Lung (tissue), 12 donors: Measurements from ENCODE around the gene IL4R. TPM values are rescaled to one million over a fixed set of nuclear protein-coding genes. Genes with fewer than 3 reads are reported as not detected.

Source experiments
- ATAC-seq: fragments of 200-7000 bp; cut with Tn5 transposase; one replicate; pipeline ENCODE4 v1.9.1; 2020; ENCODE audit warnings: moderate number of reproducible peaks; ENCODE audit not compliant: insufficient read depth, low FRiP score
- DNase-seq, 3 donors: peaks; one replicate each; pipeline ENCODE4 v3.0.0-alpha.2; 2013 to 2017
- H3K27ac ChIP-seq, 2 donors: one replicate each; pipeline ENCODE4 v1.5.1; 2013; ENCODE audit warnings: mild to moderate bottlenecking in 2 of 2, moderate library complexity in 2 of 2, control low read depth in 1 of 2, inconsistent platforms in 1 of 2, low read depth in 1 of 2, low read length in 1 of 2
- H3K27me3 ChIP-seq, 3 donors: one replicate each; pipeline ENCODE4 v1.5.1; 2013; ENCODE audit warnings: low read length in 2 of 3; ENCODE audit not compliant: control insufficient read depth in 3 of 3, insufficient read depth in 3 of 3
- H3K36me3 ChIP-seq, 4 donors: one replicate each; pipeline ENCODE4 v1.5.1; 2013; ENCODE audit warnings: low read length in 4 of 4, mild to moderate bottlenecking in 1 of 4, moderate library complexity in 1 of 4; ENCODE audit not compliant: control insufficient read depth in 4 of 4, insufficient read depth in 4 of 4
- H3K4me1 ChIP-seq, 5 donors: one replicate each; pipeline ENCODE4 v1.5.1; 2013; ENCODE audit warnings: low read length in 5 of 5, mild to moderate bottlenecking in 2 of 5, moderate library complexity in 1 of 5; ENCODE audit not compliant: control insufficient read depth in 5 of 5, insufficient read depth in 5 of 5
- H3K4me3 ChIP-seq: one replicate; pipeline ENCODE4 v1.5.1; 2013; ENCODE audit warnings: mild to moderate bottlenecking, control low read depth, moderate library complexity
- H3K9ac ChIP-seq, 2 donors: one replicate each; pipeline ENCODE4 v1.5.1; 2013; ENCODE audit warnings: low read length in 2 of 2, control low read depth in 1 of 2; ENCODE audit not compliant: insufficient read depth in 1 of 2
- H3K9me3 ChIP-seq, 4 donors: one replicate each; pipeline ENCODE4 v1.5.1; 2013; ENCODE audit warnings: low read length in 3 of 4, mild to moderate bottlenecking in 1 of 4, moderate library complexity in 1 of 4; ENCODE audit not compliant: control insufficient read depth in 4 of 4, insufficient read depth in 3 of 4
- WGBS, 2 donors: extraction: QIAGEN DNeasy Blood & Tissue Kit; methylation state at CpG; one replicate each; pipeline ENCODE4 v1.1.7; 2013; 5-methylcytosine and 5-hydroxymethylcytosine counted together
- polyA plus RNA-seq, 2 donors: library from polyadenylated mRNA; stranded (reverse); fragments of 200-250 nt; gene quantifications; one replicate each; pipeline ENCODE4 v1.2.1, GENCODE V29; 2013
- total RNA-seq, 2 donors: library from RNA; depleted of rRNA in 1 of 2; stranded (reverse); fragments of >200 nt in 1 of 2; gene quantifications; one replicate each; pipeline ENCODE4 v1.2.1, GENCODE V29; 2014 to 2021
- TF ChIP-seq, protein P1 (sequence below): IDR thresholded peaks from 2 replicates; pipeline ENCODE4 v1.5.1; 2012; ENCODE audit warnings: mild to moderate bottlenecking; ENCODE audit errors: control extremely low read depth, extremely low read depth
- donor health status: control.
- donor health status: control.
- donor health status: Bipolar disorder and iron deficiency.
- donor health status: healthy.
- donor health status: DM: yes; HTN: yes; CAD: no.

The IL4R gene
- total and polyA plus RNA-seq, 4 donors: 61.3 to 175 (median 114) TPM

DNA sequence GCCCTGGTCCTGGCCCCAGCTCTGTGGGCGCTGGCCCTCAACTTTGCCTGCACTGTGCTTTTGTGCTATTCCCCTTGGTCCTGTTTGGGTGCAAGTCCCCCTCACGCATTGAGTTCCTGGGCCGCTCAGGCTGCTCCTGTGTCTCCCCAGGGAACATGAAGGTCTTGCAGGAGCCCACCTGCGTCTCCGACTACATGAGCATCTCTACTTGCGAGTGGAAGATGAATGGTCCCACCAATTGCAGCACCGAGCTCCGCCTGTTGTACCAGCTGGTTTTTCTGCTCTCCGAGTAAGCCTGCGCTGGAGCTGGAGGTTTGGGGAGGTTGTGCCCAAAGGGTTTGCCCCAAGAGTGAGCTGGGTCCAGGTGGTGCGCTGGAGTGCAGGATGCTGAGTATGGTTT lies 28.2 kb downstream of the IL4R start:
- Histone ChIP-seq H3K9ac (no peak overlapping the region), H3K36me3 (peaks cover 0 to 63% (median 17%) of the 10 kb centered on the region in 4 donors), H3K4me3 (no peak overlapping the region), H3K27ac (peak overlapping the region in 1 of 2 donors; percentile 34), H3K4me1 (peaks cover 0 to 3% (median 0%) of the 10 kb centered on the region in 5 donors), H3K27me3 (no peaks in the 10 kb centered on the region), H3K9me3 (peaks cover 0 to 2% (median 0%) of the 10 kb centered on the region in 4 donors)
- ATAC-seq (no peak), DNase-seq (no peak)
- TF ChIP-seq, protein P1, sequence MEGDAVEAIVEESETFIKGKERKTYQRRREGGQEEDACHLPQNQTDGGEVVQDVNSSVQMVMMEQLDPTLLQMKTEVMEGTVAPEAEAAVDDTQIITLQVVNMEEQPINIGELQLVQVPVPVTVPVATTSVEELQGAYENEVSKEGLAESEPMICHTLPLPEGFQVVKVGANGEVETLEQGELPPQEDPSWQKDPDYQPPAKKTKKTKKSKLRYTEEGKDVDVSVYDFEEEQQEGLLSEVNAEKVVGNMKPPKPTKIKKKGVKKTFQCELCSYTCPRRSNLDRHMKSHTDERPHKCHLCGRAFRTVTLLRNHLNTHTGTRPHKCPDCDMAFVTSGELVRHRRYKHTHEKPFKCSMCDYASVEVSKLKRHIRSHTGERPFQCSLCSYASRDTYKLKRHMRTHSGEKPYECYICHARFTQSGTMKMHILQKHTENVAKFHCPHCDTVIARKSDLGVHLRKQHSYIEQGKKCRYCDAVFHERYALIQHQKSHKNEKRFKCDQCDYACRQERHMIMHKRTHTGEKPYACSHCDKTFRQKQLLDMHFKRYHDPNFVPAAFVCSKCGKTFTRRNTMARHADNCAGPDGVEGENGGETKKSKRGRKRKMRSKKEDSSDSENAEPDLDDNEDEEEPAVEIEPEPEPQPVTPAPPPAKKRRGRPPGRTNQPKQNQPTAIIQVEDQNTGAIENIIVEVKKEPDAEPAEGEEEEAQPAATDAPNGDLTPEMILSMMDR: no peak
- 98 to 99% methylated on average over 11 of the region's 11 CpGs for whole genome bisulfite sequencing, 2 donors

DNA sequence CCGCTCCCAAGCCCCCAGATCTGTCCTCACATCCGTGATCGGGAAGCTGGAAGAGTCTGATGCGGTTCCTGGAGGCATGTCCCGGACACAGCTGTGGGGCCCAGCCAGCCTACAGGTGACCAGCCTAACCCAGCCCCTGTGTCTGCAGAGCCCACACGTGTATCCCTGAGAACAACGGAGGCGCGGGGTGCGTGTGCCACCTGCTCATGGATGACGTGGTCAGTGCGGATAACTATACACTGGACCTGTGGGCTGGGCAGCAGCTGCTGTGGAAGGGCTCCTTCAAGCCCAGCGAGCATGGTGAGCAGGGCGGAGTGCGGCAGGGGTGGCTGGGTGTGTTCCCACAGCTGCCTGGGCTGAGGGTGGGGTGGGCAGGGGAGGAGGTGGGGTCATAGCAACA lies 30.9 kb downstream of the IL4R start:
- Histone ChIP-seq H3K4me3 (no peak overlapping the region), H3K27me3 (no peaks in the 10 kb centered on the region), H3K9me3 (peaks cover 0 to 2% (median 0%) of the 10 kb centered on the region in 4 donors), H3K27ac (no peak overlapping the region), H3K4me1 (peaks cover 0 to 8% (median 0%) of the 10 kb centered on the region in 5 donors), H3K9ac (no peak overlapping the region), H3K36me3 (peaks cover 0 to 78% (median 26%) of the 10 kb centered on the region in 4 donors)
- 93 to 98% methylated on average over 15 of the region's 15 CpGs for WGBS, 2 donors
- no peak for DNase-seq
- TF ChIP-seq, protein P1: no peak
- ATAC-seq: no peak

DNA sequence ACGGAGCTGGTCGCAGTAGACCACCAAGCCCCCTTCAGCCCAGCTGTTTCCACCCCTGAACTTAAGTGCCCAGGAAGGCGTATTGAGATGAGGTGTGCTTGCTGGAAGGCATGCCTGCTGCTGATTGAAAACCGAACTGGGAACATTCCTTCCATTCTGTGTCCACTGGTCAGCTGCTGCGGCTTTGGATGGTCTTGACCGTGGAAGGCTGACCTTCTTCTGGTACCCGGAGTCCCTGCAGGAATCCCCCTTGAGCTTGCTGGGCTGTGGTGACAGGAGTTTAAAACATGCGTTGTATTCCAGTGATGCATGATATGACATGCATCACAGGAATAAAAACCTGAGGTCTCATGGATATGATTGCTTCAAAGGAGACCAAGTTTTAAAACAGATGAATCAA lies 31.4 kb downstream of the IL4R start:
- WGBS, 2 donors: 94 to 95% methylated on average over 8 of the region's 8 CpGs
- no peaks in the 10 kb centered on the region for H3K27me3 ChIP-seq
- peaks cover 0 to 8% (median 0%) of the 10 kb centered on the region in 5 donors for H3K4me1 ChIP-seq
- peaks cover 0 to 76% (median 28%) of the 10 kb centered on the region in 4 donors for H3K36me3 ChIP-seq
- peak overlapping the region in 1 of 2 donors; percentile 14 for H3K27ac ChIP-seq
- ATAC-seq (no peak), DNase-seq (no peak)
- no peak overlapping the region for H3K9ac ChIP-seq
- H3K9me3 ChIP-seq: peaks cover 0 to 2% (median 0%) of the 10 kb centered on the region in 4 donors
- TF ChIP-seq, protein P1: no peak
- no peak overlapping the region for H3K4me3 ChIP-seq

DNA sequence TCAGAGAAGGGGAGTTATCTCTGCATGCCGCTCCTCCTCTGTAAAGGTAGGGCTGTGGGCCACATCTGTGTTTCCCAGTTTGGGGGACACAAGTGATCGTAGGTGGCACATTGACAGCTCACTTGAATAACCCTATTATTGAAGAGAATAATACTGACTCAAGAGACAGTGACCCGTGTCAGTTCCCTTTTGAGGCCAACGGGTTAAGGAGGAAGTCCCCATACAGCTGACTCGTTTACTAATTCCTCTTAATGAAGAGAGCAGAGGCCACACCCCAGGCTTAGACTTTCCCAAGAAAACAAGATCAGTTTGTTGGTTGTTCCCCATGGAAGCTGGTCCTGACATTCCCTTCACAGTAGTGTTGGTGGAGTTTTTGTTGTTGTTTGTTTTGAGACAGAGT lies 33.0 kb downstream of the IL4R start:
- Histone ChIP-seq H3K27me3 (no peaks in the 10 kb centered on the region), H3K4me1 (peaks cover 0 to 5% (median 0%) of the 10 kb centered on the region in 5 donors), H3K9me3 (peaks cover 0 to 4% (median 1%) of the 10 kb centered on the region in 4 donors), H3K9ac (no peak overlapping the region), H3K4me3 (no peak overlapping the region), H3K36me3 (peaks cover 0 to 73% (median 38%) of the 10 kb centered on the region in 4 donors), H3K27ac (no peak overlapping the region)
- WGBS, 2 donors: 26 to 49% methylated on average over 5 of the region's 5 CpGs
- TF ChIP-seq, protein P1: no peak
- ATAC-seq (no peak), DNase-seq (no peak)
